Pancreas (tissue), 10 donors: ENCODE results near the gene KIAA1755. TPM values are rescaled to one million over a fixed set of nuclear protein-coding genes. Genes with fewer than 3 reads are reported as not detected.

Experiments used
- ATAC-seq, 4 donors: fragments of 200-7000 bp; cut with Tn5 transposase; one replicate each; pipeline versions ENCODE4 v1.8.0 to v1.9.1; 2020; ENCODE audit warnings: mild to moderate bottlenecking in 4 of 4, moderate library complexity in 4 of 4
- DNase-seq, 6 donors: peaks; one replicate each; pipeline ENCODE4 v3.0.0-alpha.2; 2020
- FAIRE-seq: peaks from 2 replicates; lab custom pipeline; 2012; peaks lifted over from hg19 to GRCh38; lab: Jason Lieb, UNC
- H3K27ac ChIP-seq, 4 donors: fragments of 200-600 bp; sonication (generic); 1 replicate in 3 of 4; 2 replicates in 1 of 4; pipeline versions ENCODE4 v1.5.0 to v1.8.0; 2020
- H3K27me3 ChIP-seq, 4 donors: fragments of 200-600 bp; one replicate each; pipeline ENCODE4 v1.8.0; 2021
- H3K36me3 ChIP-seq, 3 donors: fragments of 200-600 bp; sonication (generic) in 1 of 3; one replicate each; pipeline versions ENCODE4 v1.5.0 to v1.8.0; 2020 to 2021
- H3K4me1 ChIP-seq, 3 donors: fragments of 200-600 bp; one replicate each; pipeline ENCODE4 v1.8.0; 2021
- H3K4me3 ChIP-seq, 4 donors: fragments of 200-600 bp; sonication (generic) in 2 of 4; one replicate each; pipeline versions ENCODE4 v1.5.0 to v1.8.0; 2020 to 2021
- H3K9me3 ChIP-seq, 4 donors: fragments of 200-600 bp; one replicate each; pipeline ENCODE4 v1.8.0; 2021
- WGBS, 2 donors: extraction: QIAGEN DNeasy Blood & Tissue Kit; methylation state at CpG; one replicate each; pipeline ENCODE4 v1.1.7; 2013; 5-methylcytosine and 5-hydroxymethylcytosine counted together
- intact Hi-C, 3 donors: fragments of 100-400 bp; cut with DNase I; formaldehyde crosslinking; loops; one replicate each; pipeline versions ENCODE4 v1.11.1 to v1.14.2; 2022
- polyA plus RNA-seq, 2 donors: library from polyadenylated mRNA; stranded (reverse); fragments of 200-250 nt; gene quantifications; one replicate each; pipeline ENCODE4 v1.2.3, GENCODE V29; 2013
- total RNA-seq, 6 donors: library from RNA; stranded (reverse); fragmentation: NEBNext Ultra II Directional in 4 of 6; extraction: Animal tissue kit (Norgen Biotek cat#: 25700) in 4 of 6; gene quantifications; one replicate each; pipeline versions ENCODE4 v1.2.1 to v1.2.4, GENCODE V29; 2021 to 2023
- TF ChIP-seq, protein P1 (sequence below), 4 donors: fragments of 200-600 bp; sonication (generic) in 3 of 4; IDR thresholded peaks; one replicate each; pipeline versions ENCODE4 v1.5.0 to v1.8.0; 2021; ENCODE audit warnings: antibody characterized with exemption in 4 of 4
- donor health status: healthy with polysubstance abuse.
- donor health status: DM: no; HTN: no; CAD: no; lungs with moderate emphysema.
- donor health status: DM: no; HTN: no; CAD: no.
- donor health status: control.
- donor health status: control.
- donor health status: Bipolar disorder and iron deficiency.
- donor health status: DM: yes; HTN: yes; CAD: no.
- donor health status: DM: no; HTN: no; CAD: no.
- donor health status: DM: no; HTN: no; CAD: no.
- donor health status: DM: yes; HTN: yes; CAD: no.

KIAA1755 gene
- total and polyA plus RNA-seq, 8 donors, result 0.24 to 2.5 (median 0.96) TPM

GRCh38 chr20:38221119-38221589, 39.4 kb downstream of the KIAA1755 start:
- FAIRE-seq (no peak), DNase-seq (peak; percentile 23 to 89 (median 64)), ATAC-seq (peak; percentile 56 to 84 (median 82))
- no peaks in the 10 kb centered on the region for H3K27me3 ChIP-seq
- TF ChIP-seq, protein P1, sequence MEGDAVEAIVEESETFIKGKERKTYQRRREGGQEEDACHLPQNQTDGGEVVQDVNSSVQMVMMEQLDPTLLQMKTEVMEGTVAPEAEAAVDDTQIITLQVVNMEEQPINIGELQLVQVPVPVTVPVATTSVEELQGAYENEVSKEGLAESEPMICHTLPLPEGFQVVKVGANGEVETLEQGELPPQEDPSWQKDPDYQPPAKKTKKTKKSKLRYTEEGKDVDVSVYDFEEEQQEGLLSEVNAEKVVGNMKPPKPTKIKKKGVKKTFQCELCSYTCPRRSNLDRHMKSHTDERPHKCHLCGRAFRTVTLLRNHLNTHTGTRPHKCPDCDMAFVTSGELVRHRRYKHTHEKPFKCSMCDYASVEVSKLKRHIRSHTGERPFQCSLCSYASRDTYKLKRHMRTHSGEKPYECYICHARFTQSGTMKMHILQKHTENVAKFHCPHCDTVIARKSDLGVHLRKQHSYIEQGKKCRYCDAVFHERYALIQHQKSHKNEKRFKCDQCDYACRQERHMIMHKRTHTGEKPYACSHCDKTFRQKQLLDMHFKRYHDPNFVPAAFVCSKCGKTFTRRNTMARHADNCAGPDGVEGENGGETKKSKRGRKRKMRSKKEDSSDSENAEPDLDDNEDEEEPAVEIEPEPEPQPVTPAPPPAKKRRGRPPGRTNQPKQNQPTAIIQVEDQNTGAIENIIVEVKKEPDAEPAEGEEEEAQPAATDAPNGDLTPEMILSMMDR (IDR thresholded peaks at IDR 0.05), result peak; percentile 63 to 82 (median 80)
- intact Hi-C loops, result loop anchor here in 2 of 3 donors (5.0 kb wide), 1 partner anchor 164 kb away; no protein-coding TSS in a partner anchor
- 9 to 11% methylated on average over 11 of the region's 11 CpGs for WGBS, 2 donors
- no peak overlapping the region for H3K4me3 ChIP-seq
- no peak overlapping the region for H3K27ac ChIP-seq
- H3K36me3 ChIP-seq, result no peaks in the 10 kb centered on the region
- no peaks in the 10 kb centered on the region for H3K9me3 ChIP-seq
- H3K4me1 ChIP-seq, result no peaks in the 10 kb centered on the region

GRCh38 chr20:38220587-38221118, 39.9 kb downstream of the KIAA1755 start:
- no peak for FAIRE-seq
- TF ChIP-seq, protein P1 (IDR thresholded peaks at IDR 0.05), result no peak
- Histone ChIP-seq H3K27me3 (no peaks in the 10 kb centered on the region), H3K27ac (no peak overlapping the region), H3K4me1 (no peaks in the 10 kb centered on the region), H3K4me3 (no peak overlapping the region), H3K36me3 (no peaks in the 10 kb centered on the region), H3K9me3 (no peaks in the 10 kb centered on the region)
- ATAC-seq, result no peak
- WGBS, 2 donors, result 57 to 63% methylated on average over 11 of the region's 11 CpGs
- no peak for DNase-seq
- intact Hi-C loops, result loop anchor here in 2 of 3 donors (5.0 kb wide), 1 partner anchor 163 kb away; no protein-coding TSS in a partner anchor

DNA sequence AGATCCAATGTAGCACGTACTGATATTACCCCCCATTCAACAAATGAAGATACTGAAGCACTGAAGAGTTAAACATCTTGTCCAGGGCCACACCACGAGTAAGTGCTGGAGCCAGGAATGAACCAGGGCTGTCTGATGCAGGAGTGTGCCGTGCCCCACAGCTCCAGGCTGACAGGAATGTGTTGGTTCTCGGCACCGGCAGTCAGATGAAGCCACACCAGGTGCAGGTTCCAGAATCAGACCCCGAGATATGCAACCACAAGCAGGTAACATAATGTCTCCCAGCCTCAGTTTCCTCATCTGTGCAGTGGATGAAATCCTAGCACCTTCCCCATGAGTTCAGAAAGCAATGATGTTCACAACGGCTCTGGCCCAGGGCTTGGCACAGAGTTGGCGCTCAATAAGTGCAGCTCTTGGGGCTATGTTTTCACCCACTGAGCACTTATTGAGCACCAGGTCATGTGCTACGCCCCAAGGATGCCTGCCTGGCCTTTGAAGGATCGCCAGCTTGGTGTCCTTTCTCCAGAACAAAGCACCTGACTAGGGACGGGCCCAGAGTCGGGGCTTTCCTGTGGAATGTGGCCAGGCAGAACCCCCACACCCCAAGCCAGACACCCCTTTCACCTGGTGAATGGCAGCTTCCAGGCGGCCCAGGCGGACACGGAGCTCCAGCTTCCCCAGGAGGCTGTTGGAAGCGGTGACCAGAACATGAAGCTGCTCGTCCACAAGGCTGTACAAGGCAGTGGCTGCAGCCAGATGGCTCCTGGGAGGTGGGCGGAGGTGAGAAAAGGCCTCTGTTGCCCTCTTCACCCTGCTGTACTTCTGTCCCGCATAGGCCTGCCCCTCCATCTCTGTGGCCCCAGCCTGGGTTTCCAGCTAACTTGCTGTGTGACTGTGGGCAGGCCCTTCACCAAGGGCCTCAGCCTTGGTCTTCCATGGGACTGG, 41.3 kb downstream of the KIAA1755 start:
- Histone ChIP-seq H3K4me3 (no peak overlapping the region), H3K36me3 (no peaks in the 10 kb centered on the region), H3K9me3 (no peaks in the 10 kb centered on the region), H3K4me1 (no peaks in the 10 kb centered on the region), H3K27ac (no peak overlapping the region), H3K27me3 (no peaks in the 10 kb centered on the region)
- intact Hi-C loops, result loop anchor here in 1 of 3 donors (5.0 kb wide), 1 partner anchor 652 kb away; no protein-coding TSS in a partner anchor
- FAIRE-seq (no peak), DNase-seq (peak in 1 of 6 donors; percentile 46), ATAC-seq (no peak)
- TF ChIP-seq, protein P1 (IDR thresholded peaks at IDR 0.05), result no peak
- 60 to 66% methylated on average over 19 of the region's 19 CpGs for WGBS, 2 donors

GRCh38 chr20:38218566-38218885, 42.0 kb downstream of the KIAA1755 start:
- H3K4me1 ChIP-seq, result no peaks in the 10 kb centered on the region
- TF ChIP-seq, protein P1 (IDR thresholded peaks at IDR 0.05), result no peak
- DNase-seq (no peak), ATAC-seq (no peak), FAIRE-seq (no peak)
- WGBS, 2 donors, result 61 to 70% methylated on average over 7 of the region's 7 CpGs
- H3K9me3 ChIP-seq, result no peaks in the 10 kb centered on the region
- H3K27ac ChIP-seq, result no peak overlapping the region
- H3K36me3 ChIP-seq, result no peaks in the 10 kb centered on the region
- H3K27me3 ChIP-seq, result no peaks in the 10 kb centered on the region
- H3K4me3 ChIP-seq, result no peak overlapping the region
- intact Hi-C loops, result loop anchor here in 1 of 3 donors (5.0 kb wide), 1 partner anchor 651 kb away; no protein-coding TSS in a partner anchor
